HL-60/S4 treated with phorbol 12-myristate 13-acetate at 8.2 ng/mL for 4 days and 3 days (cell line): ENCODE results near the gene NUP93.

ENCODE experiments used
- in situ Hi-C: fragments of 300-500 bp; cut with MboI; formaldehyde crosslinking; loops from 2 replicates; pipeline ENCODE4 v1.15.0; 2022; ENCODE audit warnings: low sequenced_read_pairs

NUP93 gene

GRCh38 chr16:56842133-56842532 lies 112.2 kb downstream of the NUP93 start:
- in situ Hi-C loops: no loop called here

GRCh38 chr16:56844056-56844455 lies 114.1 kb downstream of the NUP93 start:
- in situ Hi-C loops: no loop called here

- in situ Hi-C loops: no loop called here
Observed at GRCh38 chr16:56847173-56847910, 117.4 kb downstream of the NUP93 start.

GRCh38 chr16:56848029-56848936 lies 118.4 kb downstream of the NUP93 start:
- in situ Hi-C loops: no loop called here

- in situ Hi-C loops: no loop called here
Observed at GRCh38 chr16:56848955-56849689, 119.2 kb downstream of the NUP93 start.

GRCh38 chr16:56849690-56850680 lies 120.1 kb downstream of the NUP93 start:
- in situ Hi-C loops: no loop called here

- in situ Hi-C loops: no loop called here
Observed at GRCh38 chr16:56851671-56852400, 121.9 kb downstream of the NUP93 start.

GRCh38 chr16:56852401-56852730 lies 122.4 kb downstream of the NUP93 start:
- in situ Hi-C loops: no loop called here

GRCh38 chr16:56852968-56853367 lies 123.0 kb downstream of the NUP93 start:
- in situ Hi-C loops: no loop called here

- in situ Hi-C loops: no loop called here
Observed at GRCh38 chr16:56855201-56855600, 125.3 kb downstream of the NUP93 start.

- in situ Hi-C loops: no loop called here
Observed at GRCh38 chr16:56855946-56856345, 126.0 kb downstream of the NUP93 start.

- in situ Hi-C loops: no loop called here
Observed at GRCh38 chr16:56856876-56857447, 127.0 kb downstream of the NUP93 start.

GRCh38 chr16:56858374-56858773 lies 128.4 kb downstream of the NUP93 start:
- in situ Hi-C loops: no loop called here

- in situ Hi-C loops: no loop called here
Observed at GRCh38 chr16:56859636-56860035, 129.7 kb downstream of the NUP93 start.

- in situ Hi-C loops: no loop called here
Observed at GRCh38 chr16:56860226-56861020, 130.5 kb downstream of the NUP93 start.

GRCh38 chr16:56861092-56861610 lies 131.2 kb downstream of the NUP93 start:
- in situ Hi-C loops: no loop called here

- in situ Hi-C loops: no loop called here
Observed at GRCh38 chr16:56861756-56862155, 131.8 kb downstream of the NUP93 start.

- in situ Hi-C loops: no loop called here
Observed at GRCh38 chr16:56862776-56863175, 132.8 kb downstream of the NUP93 start.
